ENCODE measurements around the gene PLEKHJ1. TPM values are rescaled to one million over a fixed set of nuclear protein-coding genes. Genes with fewer than 3 reads are reported as not detected.

PLEKHJ1 gene
- total and polyA plus RNA-seq, 2 of the 8 experiments (the other 6 are each of a cell fraction or from before 2014, with no cell fraction given): 135 to 187 TPM

GRCh38 chr19:2252055-2252796, 16.1 kb upstream of the PLEKHJ1 start:
- ChIA-PET CTCF (ENCODE audit: partially characterized antibody) (interaction anchor here (1.1 to 5.9 kb wide), 11 partner anchors 7 to 37 kb away, joined by 5 to 42 read pairs (median 8); partner anchors contain the start of gene PLEKHJ1), POLR2A (ENCODE audit: partially characterized antibody) (interaction anchor here (1.1 to 18.7 kb wide), 8 partner anchors 10 to 172 kb away, joined by 3 to 330 read pairs (median 28); partner anchors contain the start of genes LSM7, PLEKHJ1, SF3A2 and SPPL2B)
- Histone ChIP-seq H2BK5ac (ENCODE audit: low read depth, low read length) (no peak overlapping the region), H3K14ac (ENCODE audit: insufficient read length) (no peak overlapping the region), H3K23ac (ENCODE audit: insufficient read length) (no peak overlapping the region), H2AK5ac (ENCODE audit: low read depth, low read length) (no peak overlapping the region), H3K79me1 (ENCODE audit: low read depth, low read length) (no peaks in the 10 kb centered on the region), H4K91ac (replicated peaks; ENCODE audit: insufficient read length, low read length) (no peak overlapping the region), H3K27ac (ENCODE audit: low read depth, low read length) (no peak overlapping the region), H4K8ac (ENCODE audit: extremely low read depth, insufficient read depth, low read length) (no peak overlapping the region), H3K4ac (replicated peaks; ENCODE audit: insufficient read length, low read depth, low read length) (no peak overlapping the region), H2BK12ac (ENCODE audit: low read depth, low read length) (no peak overlapping the region), H3K56ac (replicated peaks; ENCODE audit: insufficient read length, low read depth, low read length) (no peak overlapping the region), H2BK15ac (ENCODE audit: low read length) (no peak overlapping the region), H3K18ac (ENCODE audit: extremely low read depth, low read length) (no peak overlapping the region), H2BK20ac (ENCODE audit: low read length) (no peak overlapping the region), H2BK120ac (replicated peaks; ENCODE audit: low read depth, low read length) (no peak overlapping the region), H4K20me1 (replicated peaks in 1 of 2; ENCODE audit: control insufficient read depth in 1 of 2, insufficient read depth in 2 of 2, low read length in 2 of 2) (peaks cover 4 to 6% of the 10 kb centered on the region in 2 experiments), H3K9me3 (ENCODE audit: insufficient read depth in 2 of 2, low read depth in 1 of 2, low read length in 1 of 2) (no peaks in the 10 kb centered on the region; a peak in 1 of 4 replicates), H2AFZ (ENCODE audit: low read length) (no peak overlapping the region), H3K79me2 (ENCODE audit: control insufficient read depth in 1 of 2, insufficient read depth in 2 of 2, low read length in 2 of 2) (no peaks in the 10 kb centered on the region), H3K4me2 (ENCODE audit: insufficient read depth in 1 of 2, low read depth in 2 of 2, low read length in 2 of 2) (peak overlapping the region; percentile 74 to 96; a peak in 2 of 4 replicates), H3K4me3 (ENCODE audit: extremely low read depth in 1 of 4, insufficient read depth in 2 of 4, low read depth in 3 of 4, low read length in 4 of 4) (peak overlapping the region in 1 of 4 experiments; percentile 65; a peak in 2 of 8 replicates), H3K23me2 (ENCODE audit: low read depth, low read length) (peaks cover 12% of the 10 kb centered on the region; the same call in 1 of the 2 replicates), H3K27me3 (replicated peaks in 1 of 4; ENCODE audit: control insufficient read depth in 3 of 4, extremely low read depth in 1 of 4, insufficient read depth in 3 of 4, low read length in 3 of 4) (peaks cover 0 to 23% (median 12%) of the 10 kb centered on the region in 4 experiments; a peak in 6 of 7 replicates), H3K36me3 (ENCODE audit: control insufficient read depth in 2 of 4, insufficient read depth in 4 of 4, low read length in 3 of 4) (peaks cover 3 to 6% (median 4%) of the 10 kb centered on the region in 4 experiments; a peak in 5 of 8 replicates), H4K5ac (ENCODE audit: insufficient read length, low read depth, low read length) (no peak overlapping the region), H3K9ac (replicated peaks in 1 of 4; ENCODE audit: extremely low read depth in 1 of 4, low read depth in 3 of 4, low read length in 3 of 4) (no peak overlapping the region), H3K4me1 (replicated peaks in 1 of 4; ENCODE audit: control insufficient read depth in 3 of 4, insufficient read depth in 4 of 4, low read length in 3 of 4) (peaks cover 0 to 4% (median 2%) of the 10 kb centered on the region in 4 experiments; a peak in 5 of 7 replicates)
- DNase-seq (ENCODE audit: low read depth in 1 of 2, low spot score in 2 of 2) (peak in 1 of 2 experiments; percentile 65), FAIRE-seq (no peak)
- WGBS, 2 experiments (ENCODE audit: extremely low coverage in 1 of 2, insufficient coverage in 1 of 2, insufficient read length in 1 of 2, insufficient replicate concordance in 2 of 2, low coverage in 1 of 2, low lambda C conversion rate in 2 of 2, missing lambda C conversion rate in 1 of 2): 90% methylated on average over 71 of the region's 74 CpGs; no CpG with 5 or more reads in 1 of the 2 experiments
- TF ChIP-seq POLR2A (IDR thresholded peaks at IDR 0.05; ENCODE audit: control extremely low read depth in 1 of 2, low read depth in 2 of 2, low read length in 2 of 2) (0 out of 3 replicates have a peak, but pooled peaks of 1 of the 2 experiments have one; percentile 27), ASH2L (IDR thresholded peaks at IDR 0.05; ENCODE audit: low read length) (no peak)
